HG03460 (cell line): ENCODE measurements around the gene AOC1.
"Not testable (repeated sequence)": the region's sequence is repeated elsewhere in the genome, so short reads cannot be mapped to it uniquely, and the experiment has no call there.

ENCODE experiments used
- ATAC-seq: cut with Tn5 transposase; IDR thresholded peaks from one replicate; pipeline ENCODE4 v1.9.1; 2021; ENCODE audit not compliant: unreplicated experiment

Gene AOC1, protein sequence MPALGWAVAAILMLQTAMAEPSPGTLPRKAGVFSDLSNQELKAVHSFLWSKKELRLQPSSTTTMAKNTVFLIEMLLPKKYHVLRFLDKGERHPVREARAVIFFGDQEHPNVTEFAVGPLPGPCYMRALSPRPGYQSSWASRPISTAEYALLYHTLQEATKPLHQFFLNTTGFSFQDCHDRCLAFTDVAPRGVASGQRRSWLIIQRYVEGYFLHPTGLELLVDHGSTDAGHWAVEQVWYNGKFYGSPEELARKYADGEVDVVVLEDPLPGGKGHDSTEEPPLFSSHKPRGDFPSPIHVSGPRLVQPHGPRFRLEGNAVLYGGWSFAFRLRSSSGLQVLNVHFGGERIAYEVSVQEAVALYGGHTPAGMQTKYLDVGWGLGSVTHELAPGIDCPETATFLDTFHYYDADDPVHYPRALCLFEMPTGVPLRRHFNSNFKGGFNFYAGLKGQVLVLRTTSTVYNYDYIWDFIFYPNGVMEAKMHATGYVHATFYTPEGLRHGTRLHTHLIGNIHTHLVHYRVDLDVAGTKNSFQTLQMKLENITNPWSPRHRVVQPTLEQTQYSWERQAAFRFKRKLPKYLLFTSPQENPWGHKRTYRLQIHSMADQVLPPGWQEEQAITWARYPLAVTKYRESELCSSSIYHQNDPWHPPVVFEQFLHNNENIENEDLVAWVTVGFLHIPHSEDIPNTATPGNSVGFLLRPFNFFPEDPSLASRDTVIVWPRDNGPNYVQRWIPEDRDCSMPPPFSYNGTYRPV

DNA sequence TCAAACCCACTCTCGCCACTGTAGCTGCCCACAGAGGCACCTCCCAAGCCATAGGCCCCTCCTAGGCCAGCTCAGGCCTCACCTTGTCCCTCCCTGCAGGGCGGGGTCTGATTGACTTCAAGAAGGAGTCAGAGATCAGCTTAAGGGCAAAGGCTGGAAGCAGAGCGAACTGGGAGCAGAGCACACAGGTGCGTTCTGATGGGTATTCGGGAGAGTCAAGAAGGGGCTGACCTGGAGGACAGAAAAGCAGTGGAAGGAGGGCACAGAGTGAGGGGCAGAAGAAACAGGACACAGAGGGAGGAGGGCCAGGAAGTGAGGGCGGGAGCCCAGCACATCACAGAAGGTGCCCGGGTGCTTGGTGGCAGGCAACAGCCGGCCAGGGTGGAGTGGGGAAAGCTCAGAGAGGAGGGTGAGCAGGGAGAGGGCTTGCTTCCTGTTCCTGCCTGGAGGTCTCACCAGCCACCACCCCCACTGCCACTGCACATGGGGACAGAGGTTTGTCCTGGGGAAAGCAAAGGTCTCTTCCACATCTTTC is at the start of gene AOC1:
Gene AOC1, plus strand, starts transcription at position 147 of the 535 bp plus-strand sequence. CDS start 3,954 bp downstream, outside the sequence.
- ATAC-seq, result no peak

DNA sequence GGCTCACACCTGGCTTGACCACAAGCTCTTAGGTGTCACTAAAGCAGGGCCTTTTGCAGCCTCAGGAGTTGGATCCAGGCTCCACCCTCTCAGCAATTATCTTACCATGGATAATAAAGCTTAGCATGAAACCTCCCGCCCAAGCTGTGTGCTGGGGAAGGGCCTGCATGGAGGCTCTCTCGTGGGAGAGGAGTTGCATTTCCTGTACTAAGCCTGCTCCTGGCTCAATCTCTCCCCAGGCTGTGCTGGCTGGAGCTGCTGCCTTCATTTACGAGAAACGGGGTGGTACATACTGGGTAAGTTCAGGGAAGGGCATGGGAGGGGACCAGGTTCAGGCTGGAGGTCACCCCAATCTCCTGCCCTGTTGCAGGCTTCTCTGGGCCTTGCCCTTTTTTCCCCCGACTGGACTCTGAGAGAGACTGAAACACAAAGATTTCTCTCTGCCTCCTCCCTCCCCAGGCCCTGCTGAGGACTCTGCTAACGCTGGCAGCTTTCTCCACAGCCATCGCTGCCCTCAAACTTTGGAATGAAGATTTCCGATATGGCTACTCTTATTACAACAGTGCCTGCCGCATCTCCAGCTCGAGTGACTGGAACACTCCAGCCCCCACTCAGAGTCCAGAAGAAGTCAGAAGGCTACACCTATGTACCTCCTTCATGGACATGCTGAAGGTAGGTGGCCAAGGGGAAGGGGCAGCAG is 49.0 kb upstream of the AOC1 start:
- ATAC-seq, result no peak

DNA sequence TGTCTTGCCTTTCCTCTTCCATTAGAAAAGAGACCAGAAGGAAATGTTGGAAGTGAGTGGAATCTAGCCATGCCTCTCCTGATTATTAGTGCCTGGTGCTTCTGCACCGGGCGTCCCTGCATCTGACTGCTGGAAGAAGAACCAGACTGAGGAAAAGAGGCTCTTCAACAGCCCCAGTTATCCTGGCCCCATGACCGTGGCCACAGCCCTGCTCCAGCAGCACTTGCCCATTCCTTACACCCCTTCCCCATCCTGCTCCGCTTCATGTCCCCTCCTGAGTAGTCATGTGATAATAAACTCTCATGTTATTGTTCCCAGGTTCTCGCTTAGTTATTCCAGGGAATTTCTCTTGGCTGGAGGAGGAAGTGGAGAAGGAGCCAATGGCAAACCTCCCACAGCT is 47.5 kb upstream of the AOC1 start:
- no peak for ATAC-seq

DNA sequence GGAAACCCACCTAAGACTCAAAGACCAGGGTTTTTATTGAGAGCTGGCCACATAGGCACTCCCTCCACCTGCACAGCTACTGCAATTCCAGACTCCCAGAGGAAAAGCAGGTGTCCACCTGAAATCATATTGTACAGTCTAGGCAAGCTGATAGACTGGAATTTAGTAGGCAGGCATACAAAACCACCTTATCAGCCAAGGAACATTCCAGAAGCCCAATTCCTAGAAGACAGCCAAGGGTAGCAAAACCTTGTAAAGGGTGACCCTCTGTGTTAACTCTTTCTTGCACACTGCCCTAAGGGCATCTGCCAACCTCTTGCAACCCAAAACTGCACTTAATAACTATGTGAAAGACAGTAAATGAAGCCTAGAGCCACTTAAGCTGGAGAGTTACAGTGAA is 46.5 kb upstream of the AOC1 start:
- no peak for ATAC-seq

DNA sequence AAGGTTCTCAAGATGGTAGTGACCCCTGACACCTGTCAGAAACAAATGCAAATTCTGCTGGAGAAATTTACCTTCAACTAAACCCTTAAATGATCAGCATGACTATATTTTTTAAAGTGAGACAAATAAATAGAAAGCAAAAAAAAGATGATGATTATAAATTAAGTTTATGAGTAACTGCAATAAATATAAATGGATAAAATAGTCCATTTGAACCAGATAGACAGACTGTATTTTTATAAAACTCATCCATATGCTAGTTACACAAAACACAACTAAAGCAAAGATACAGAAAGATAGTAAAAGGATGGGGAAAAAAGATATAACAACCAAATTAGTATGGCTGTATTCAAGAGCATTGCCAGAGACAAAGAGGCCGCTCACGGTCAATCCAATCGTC is 45.9 kb upstream of the AOC1 start:
- ATAC-seq, result no peak

DNA sequence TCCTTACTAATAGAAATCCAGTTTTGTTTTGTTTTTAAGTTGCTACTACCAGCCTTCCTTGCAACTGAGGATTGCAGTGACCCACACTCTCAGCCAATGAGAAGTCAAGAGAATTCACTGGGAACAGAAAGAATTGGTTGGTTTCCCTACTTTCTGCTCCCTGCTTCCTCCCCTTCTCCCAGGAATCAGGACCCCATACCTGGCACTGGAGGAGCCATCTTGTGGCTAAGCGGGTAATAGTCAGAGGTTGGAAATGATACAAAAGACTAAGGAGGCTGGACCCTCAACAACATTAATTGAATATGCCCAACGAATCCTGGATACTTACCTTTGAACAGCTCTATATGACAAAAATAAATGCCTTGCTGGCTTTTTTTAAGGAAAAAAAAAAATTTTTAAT is 45.5 kb upstream of the AOC1 start:
- no peak for ATAC-seq

DNA sequence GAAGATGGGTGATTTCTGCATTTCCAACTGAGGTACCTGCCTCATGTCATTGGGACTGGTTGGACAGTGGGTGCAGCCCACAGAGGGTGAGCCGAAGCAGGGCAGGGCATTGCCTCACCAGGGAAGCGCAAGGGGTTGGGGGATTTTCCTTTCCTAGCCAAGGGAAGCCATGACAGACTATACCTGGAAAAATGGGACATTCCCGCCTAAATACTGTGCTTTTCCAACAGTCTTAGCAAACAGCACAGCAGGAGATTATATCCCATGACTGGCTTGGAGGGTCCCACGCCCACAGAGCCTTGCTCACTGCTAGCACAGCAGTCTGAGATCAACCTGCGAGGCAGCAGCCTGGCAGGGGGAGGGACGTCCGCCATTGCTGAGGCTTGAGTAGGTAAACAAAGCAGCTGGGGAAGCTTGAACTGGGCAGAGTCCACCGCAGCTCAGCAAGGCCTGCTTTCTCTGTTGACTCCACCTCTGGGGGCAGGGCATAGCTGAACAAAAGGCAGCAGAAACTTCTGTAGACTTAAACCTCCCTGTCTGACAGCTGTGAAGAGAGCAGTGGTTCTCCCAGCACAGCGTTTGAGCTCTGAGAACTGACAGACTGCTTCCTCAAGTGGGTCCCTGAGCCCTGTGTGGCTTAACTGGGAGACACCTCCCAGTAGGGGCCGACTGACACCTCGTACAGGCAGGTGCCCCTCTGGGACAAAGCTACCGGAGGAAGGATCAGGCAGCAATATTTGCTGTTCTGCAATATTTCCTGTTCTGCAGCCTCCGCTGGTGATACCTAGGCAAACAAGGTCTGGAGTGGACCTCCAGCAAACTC is 44.5 kb upstream of the AOC1 start:
- ATAC-seq, result not testable (repeated sequence)

DNA sequence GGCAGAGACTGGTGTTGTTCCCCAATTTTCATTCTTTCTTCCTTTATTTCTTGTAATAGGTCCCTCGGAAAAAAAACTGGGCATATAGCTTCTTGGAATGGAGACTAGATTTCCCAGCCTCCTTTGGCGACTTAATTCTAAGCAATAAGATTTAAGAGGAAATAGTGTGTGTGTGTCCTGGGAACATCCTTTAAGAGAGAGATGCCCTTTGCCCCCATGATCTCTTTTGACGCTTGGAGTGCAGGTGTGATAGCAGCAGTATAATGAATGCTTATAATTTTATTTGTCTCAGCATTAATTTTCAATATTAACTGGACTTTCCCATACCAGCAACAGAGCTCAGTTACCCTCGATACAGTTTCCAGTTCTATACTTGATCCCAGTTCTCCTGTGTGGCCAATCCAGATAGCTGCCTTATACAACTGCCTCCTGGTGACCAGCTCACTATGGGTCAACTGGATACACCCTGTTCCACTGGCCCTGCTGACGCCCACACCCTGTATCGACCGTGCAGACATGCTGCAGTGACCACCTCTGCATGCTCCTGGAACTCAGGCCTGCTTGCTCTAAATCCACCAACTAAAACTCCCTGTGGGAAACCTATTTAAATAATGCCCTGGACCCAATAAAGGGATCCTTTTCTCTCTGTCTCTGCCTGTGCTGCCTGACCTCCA is 37.9 kb upstream of the AOC1 start:
- no peak for ATAC-seq

DNA sequence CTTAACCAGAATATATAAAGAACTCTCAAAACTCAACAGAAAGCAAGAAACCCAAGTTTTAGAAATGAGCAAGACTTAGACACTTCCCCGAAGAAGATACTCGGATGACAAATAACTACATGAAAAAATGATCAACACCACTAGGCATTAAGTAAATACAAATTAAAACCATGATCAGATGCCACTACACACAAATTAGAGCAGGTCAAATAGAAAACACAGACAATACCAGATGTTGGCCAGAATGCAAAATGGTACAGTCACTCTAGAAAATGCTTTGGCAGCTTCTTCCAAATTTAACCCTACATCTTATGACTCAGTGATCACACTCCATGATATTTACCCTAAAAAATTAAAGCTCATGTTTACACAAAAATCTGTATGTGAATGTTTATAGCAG is 33.3 kb upstream of the AOC1 start:
- no peak for ATAC-seq

DNA sequence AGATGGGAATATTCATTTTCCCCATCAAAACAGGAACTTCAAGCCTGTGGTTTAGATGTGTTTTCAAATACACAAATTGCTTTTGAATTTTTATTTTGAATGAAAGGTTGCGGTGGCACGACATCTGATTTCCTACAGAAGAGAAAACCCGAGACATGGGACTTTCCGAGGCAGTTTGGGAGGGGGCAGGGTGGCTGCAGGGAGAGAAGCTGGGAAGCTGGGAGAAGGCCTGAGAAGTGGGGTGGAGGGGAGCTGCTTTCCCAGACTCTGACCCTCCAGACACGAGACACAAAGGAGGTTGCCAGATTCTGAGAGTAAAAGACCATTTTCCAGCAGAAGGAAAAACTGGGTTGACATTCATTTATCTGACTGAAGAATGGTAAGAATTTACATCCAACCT is 32.2 kb upstream of the AOC1 start:
- ATAC-seq, result no peak

DNA sequence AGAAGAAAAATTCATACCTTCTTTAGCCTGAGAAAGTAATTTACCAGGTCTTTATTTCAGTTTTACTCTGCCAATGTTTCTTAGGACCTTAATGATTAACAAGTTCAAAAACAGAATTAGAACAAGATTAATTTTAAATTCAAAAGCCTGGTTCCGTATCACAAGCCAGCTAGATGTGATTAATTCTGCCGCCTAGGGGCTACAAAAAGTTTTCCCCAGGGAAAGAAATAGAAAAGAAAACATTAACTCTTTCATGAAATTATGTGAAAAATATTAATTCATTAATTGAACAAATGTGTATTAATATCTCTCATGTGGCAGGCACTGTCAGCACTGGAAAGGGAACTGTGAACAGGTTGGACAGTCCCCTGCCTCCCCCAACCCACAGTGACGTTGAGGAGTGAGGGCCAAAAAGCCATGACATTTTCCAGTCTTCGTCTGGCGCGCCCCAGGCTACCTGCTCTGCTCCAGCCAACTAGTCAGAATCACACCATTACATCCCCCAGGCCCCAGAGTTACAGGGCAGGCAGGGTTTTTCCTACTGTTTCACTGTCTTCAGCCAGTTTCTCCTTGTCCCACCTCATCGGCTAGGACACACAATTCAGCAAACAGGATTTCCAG is 31.6 kb upstream of the AOC1 start:
- ATAC-seq, result no peak

DNA sequence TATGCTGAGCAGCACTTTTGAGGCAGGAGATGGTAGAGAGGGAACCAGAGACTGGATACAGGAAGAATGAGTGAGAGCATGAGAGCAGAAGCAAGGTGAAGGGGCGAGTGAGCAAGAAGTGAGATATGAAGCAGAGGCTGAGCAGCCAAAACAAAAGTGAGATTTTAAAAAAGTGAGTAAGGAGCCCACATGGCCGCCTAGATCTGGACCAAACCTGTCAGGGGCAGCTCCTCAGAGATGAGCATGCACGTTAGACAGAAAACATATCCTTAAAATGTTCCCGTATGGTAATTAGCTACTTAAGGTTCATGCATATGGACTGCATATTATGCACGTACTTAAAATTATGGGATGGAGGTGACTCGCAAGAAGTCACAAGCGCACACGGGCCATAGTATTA is 29.3 kb upstream of the AOC1 start:
- ATAC-seq, result no peak

DNA sequence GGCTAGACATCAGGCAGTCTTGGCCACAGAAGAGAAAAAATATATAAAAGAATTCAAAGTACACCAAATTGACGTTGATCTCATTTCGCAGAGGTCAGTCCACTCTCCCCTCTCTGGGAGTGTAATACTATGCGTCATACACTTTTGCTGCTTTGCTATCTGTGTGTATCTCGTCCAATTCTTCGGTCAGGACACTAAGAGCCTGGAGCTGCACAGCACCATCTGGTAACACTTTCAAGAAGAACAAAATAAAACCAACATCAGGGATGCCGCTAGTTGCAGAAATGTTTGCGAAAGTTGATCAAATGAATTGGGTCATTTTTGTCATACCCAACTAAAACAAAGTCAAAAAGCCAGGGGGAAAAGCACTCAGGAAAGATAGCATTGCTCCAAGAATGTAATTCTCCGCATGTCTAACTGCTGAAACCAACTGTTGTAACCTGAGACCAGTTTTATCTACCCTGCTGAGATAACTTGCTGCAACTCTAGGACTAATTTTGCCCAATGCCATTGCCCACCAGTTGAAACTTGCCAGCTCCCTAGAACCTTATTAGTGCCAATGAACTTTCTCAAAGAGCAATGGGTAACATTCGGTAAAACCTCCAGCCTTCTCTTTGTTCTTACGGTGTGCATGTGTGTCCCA is 28.7 kb upstream of the AOC1 start:
- ATAC-seq, result no peak

DNA sequence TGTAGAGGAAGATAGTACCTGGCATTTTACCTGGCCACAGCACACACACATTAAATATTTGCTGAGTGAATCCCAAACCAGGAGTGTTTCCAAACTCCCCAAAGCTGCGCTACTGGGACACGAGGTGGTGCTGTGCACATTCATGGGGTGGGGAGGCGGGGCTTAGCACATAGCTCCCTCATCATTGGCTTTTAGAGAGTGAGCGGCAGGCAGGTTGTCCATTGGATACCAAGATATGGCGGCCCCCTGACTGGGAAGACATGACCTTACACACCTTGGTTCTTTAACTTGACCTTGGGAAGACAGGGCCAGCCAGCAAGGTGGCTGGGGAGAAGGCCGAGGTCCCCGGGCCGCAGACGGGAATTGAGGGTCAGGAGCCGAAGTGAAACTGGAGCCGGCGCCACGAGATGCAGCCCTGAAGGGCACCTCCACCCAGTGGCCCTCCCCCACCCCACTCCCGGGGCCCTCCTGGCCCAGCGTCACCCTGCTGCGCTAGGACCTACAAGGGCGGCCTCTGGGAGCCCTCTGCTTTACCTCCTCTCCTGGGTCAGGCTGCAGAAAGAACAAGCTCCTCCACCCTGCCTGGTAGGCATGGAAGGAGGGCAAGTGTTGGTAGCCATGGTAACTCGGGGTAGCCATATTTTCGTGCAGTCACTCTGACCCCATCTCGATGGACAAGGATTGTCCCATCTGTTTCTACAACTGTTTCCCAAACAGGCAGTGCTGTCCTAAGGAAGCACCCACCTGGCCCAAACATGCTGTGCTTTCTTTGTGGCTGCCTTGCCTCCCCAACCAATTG is 27.7 kb upstream of the AOC1 start:
- ATAC-seq, result no peak

DNA sequence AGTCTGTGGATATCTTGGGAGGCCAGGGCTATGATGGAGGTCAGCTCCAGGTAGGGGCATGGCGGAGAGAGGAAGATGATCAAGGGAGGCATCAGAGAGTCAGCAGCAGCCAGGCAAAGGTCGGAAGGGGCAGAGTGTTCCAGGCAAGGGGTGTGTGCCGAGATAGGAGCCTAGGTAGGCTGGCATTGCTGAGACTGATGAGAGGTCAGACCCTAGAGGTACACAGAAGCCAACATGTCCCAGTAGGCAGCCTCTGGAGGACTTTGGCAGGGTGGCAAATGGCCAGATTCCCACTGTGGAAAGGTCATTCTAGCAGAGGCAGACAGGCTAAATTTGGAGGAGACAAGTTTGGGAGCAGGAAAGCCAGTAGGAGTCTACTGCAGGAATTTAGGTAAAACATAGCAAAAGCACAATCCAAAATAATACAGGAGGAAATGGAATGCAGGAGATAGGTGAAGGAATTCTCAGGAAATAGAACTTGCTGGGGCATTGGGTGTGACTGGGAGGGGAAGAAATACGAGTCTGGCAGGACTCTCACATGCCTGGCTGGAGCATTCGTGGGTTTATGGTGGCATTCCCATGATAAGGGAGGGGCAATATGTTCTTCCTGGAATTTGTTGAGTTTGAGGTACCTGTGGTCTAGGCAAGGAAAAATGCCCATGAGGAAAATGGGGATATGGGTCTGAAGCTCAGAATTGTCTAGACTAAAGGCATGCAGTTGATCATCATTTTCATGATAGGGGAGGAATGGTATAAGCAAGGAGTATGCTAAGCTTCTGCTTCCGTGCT is 26.1 kb upstream of the AOC1 start:
- no peak for ATAC-seq

DNA sequence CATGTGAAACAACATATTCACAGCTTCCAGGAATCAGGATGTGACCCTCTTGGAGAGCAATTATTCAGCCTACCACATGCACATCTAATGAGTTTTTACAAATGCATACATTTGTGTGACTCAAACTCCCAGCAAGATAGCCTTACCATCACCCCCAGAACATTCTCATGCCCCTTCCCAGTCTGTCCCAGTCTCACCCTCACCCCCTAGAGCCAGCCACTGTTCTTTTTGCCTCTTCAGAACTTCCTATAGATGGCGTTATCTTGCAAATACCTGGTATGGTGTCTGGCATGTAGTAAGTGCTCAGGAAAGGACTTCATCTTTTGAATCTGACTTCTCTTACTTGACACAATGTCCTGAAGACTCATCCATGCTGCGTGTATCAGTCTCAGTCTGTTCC is 23.9 kb upstream of the AOC1 start:
- ATAC-seq, result no peak

DNA sequence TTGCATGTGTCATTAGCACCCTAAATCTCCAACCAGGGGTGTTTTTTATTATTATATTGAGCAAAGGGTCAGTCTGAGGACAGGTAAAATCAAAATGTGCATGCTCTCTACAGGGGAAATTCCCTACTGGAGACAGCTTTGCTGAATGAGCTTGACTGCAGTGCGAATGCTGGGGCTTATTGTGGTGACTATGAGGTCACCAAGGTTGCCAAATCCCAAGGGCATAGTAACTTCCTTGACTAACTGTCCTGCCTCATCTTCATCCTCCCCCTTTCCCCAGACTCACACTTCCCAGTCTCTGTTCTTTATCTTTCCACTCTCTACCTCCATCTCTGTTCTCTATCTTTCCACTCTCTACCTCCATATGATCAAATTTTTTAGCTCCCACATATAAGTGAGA is 22.9 kb upstream of the AOC1 start:
- ATAC-seq, result no peak

DNA sequence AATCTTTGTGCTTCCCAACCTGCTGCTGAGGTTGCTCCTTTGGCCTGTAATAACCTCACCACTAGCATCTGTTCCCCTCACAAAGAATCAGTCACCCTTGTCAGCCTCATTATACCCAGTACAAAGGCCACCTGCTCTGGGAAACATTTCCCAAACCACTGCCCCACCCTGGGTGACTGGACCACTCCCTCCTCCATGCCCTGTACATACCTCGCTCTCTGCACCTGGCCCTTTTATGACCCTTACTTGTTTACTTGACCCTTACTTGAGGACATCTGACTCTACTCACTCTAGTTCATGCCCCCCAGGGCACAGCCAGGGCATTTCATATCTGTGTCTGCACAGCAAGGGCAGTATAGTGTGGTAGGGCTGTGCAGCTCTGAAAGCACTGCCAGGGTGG is 21.4 kb upstream of the AOC1 start:
- no peak for ATAC-seq
